HG02678 (cell line): Measurements from ENCODE around the gene ABT1.
A peak's percentile ranks its signal among the peaks of the same experiment; 100 is the strongest.

Experiments
- ATAC-seq: cut with Tn5 transposase; IDR thresholded peaks from one replicate; pipeline ENCODE4 v1.9.1; 2021; ENCODE audit warnings: mild to moderate bottlenecking, moderate library complexity; ENCODE audit not compliant: unreplicated experiment

The ABT1 gene

GRCh38 chr6:26571592-26572296, 25.0 kb upstream of the ABT1 start:
- ATAC-seq, result no peak

- no peak for ATAC-seq
Observed at GRCh38 chr6:26575494-26575939, 21.2 kb upstream of the ABT1 start.

- no peak for ATAC-seq
Observed at GRCh38 chr6:26576407-26576843, 20.3 kb upstream of the ABT1 start.

- no peak for ATAC-seq
Observed at GRCh38 chr6:26576929-26577719, 19.6 kb upstream of the ABT1 start.

- no peak for ATAC-seq
Observed at GRCh38 chr6:26577720-26578072, 19.1 kb upstream of the ABT1 start.

GRCh38 chr6:26578279-26578678, 18.5 kb upstream of the ABT1 start:
- no peak for ATAC-seq

GRCh38 chr6:26578741-26579140, 18.0 kb upstream of the ABT1 start:
- ATAC-seq, result no peak

- no peak for ATAC-seq
Observed at GRCh38 chr6:26581164-26581915, 15.4 kb upstream of the ABT1 start.

- no peak for ATAC-seq
Observed at GRCh38 chr6:26588965-26589364, 7.8 kb upstream of the ABT1 start.

GRCh38 chr6:26592649-26593048, 4.1 kb upstream of the ABT1 start:
- no peak for ATAC-seq

GRCh38 chr6:26593278-26594130, 3.2 kb upstream of the ABT1 start:
- no peak for ATAC-seq

GRCh38 chr6:26594131-26594498, 2.6 kb upstream of the ABT1 start:
- no peak for ATAC-seq

GRCh38 chr6:26594730-26595632, 1.8 kb upstream of the ABT1 start:
- no peak for ATAC-seq

- peak; percentile 56 for ATAC-seq
Observed at GRCh38 chr6:26595669-26596269, 984 bp upstream of the ABT1 start.

GRCh38 chr6:26597389-26597766, 625 bp downstream of the ABT1 start:
- ATAC-seq, result no peak

GRCh38 chr6:26597821-26598220, 1.1 kb downstream of the ABT1 start:
- no peak for ATAC-seq

- no peak for ATAC-seq
Observed at GRCh38 chr6:26598267-26598666, 1.5 kb downstream of the ABT1 start.

GRCh38 chr6:26599134-26599533, 2.4 kb downstream of the ABT1 start:
- no peak for ATAC-seq

GRCh38 chr6:26599591-26599990, 2.8 kb downstream of the ABT1 start:
- no peak for ATAC-seq
